ENCODE results near the gene LRRC2.
"Not testable (repeated sequence)": the region's sequence is repeated elsewhere in the genome, so short reads cannot be mapped to it uniquely, and the experiment has no call there.

The LRRC2 gene

DNA sequence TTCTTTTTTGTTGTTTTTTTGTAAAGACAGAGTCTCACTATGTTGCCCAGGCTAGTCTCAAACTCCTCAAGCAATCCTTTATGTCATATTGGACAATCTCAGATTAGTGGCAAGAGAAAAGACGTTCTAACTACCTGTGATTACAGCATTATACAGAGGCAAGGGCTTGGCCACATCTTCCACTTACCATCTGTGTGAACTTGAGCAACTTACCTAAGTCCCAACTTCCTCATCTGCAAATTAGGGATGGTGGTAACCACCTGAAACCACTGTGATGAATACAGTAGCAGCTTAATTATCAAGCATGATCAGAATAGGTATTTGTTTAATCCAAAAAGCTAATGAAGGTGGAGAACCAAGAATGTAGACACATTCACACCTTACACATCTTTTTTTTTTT is 16.1 kb downstream of the LRRC2 start:
- no peak for DNase-seq

DNA sequence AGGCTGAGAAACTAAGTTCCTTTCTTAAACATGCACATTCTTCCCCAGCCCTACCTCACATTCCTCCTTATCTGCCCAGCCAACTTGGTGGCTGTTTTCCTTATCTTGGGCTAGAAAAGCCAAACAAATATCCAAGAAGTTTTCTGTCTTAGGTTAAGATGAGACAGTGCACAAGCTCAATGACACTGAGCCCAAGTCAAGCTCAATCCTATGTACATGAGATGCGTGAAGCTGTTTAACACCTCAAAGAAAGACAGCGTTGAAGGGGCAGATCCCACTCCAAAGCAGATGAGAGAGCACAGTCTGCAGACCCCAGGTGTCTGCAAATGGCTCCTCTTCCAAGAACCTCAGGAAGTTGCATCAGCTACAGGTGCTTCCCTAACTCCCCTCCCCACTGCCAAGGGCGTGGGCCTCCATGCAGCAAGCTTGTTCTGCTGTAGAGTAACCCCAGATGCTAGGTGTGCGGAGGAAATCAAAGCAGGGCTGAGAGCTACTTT is 16.6 kb downstream of the LRRC2 start:
- no peak for DNase-seq

- not testable (repeated sequence) for DNase-seq
Measured at GRCh38 chr3:46548611-46549010, 17.5 kb downstream of the LRRC2 start.

DNA sequence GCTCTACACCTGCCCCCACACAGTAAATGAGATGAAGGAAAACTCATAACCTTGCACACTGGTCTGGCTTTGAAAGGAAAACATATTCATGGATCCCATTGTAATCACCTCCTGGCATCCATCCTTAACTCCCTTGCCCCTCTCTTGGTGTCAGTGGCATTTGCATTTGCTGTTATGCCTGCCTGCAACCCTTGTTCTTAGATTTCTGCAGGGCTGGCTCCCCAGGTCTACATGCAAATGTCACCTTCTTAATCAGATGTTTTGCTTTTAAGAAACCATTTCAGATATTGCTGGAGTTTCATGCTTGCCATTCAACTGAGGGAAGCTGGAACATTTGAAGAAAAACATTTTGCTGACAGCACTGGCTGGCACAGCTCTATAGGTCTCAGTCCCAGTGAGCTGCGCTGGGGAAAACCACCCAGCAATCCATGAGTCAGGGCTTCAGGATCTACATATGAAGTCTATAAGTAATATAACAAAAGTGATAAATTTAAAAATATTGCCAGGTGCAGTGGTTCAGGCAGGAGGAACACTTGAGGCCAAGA is 19.1 kb downstream of the LRRC2 start:
- DNase-seq: no peak

- DNase-seq: no peak
Measured at GRCh38 chr3:46545818-46546630, 20.1 kb downstream of the LRRC2 start.

DNA sequence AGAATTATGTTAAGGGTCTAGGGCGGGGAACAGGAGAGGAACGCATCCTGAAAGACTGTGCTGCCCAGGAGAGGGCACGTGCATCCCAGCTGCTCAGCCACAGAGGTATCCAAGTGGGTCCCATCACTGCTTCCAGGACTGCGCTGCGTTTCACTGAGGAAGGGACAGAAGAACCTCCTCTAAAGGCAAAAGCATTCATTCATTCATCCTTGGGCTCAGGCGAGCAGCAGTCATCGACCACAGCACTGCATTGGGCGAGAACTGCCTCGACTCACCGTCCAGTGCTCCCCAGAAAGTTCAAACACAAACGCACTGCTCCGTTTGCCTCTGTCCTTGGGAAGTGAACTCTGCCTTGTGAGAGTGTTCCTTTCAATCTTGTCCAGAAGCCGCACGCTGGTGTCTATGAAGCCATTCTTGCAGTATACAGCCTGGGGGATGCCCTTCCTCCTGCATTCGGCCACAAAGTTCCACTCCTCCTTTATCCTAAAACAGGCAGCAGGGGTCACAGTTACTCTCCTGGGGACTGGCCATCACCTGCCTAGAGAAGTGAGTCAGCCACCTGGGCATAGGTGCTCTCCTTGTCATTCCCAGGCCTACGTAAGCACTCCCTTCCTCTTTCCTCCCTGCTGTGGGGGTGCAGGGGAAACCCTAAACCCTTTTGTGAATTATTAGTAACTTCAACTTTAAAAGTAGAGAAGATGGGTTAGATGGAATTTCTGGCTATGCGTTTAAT is 21.2 kb downstream of the LRRC2 start:
- DNase-seq: no peak

DNA sequence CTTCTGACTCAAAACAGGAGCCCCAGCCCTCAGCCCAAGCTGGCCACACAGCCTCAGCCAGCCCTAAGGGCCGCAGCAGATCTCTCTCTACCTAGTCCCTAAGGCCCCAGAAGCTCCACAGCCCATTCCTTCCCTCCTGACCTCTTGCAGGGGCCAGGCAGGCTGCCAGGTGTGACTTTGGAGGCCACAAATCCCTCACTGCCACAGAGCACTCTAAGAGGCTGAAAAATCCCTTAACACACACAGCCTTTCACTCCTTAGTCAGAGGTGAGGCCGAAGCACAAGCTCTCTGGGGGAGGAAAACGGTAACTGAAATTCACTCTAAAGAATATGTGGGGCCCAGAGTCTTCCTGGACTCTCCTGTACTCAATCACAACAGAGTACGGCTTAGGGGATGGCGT is 23.3 kb downstream of the LRRC2 start:
- DNase-seq: no peak

DNA sequence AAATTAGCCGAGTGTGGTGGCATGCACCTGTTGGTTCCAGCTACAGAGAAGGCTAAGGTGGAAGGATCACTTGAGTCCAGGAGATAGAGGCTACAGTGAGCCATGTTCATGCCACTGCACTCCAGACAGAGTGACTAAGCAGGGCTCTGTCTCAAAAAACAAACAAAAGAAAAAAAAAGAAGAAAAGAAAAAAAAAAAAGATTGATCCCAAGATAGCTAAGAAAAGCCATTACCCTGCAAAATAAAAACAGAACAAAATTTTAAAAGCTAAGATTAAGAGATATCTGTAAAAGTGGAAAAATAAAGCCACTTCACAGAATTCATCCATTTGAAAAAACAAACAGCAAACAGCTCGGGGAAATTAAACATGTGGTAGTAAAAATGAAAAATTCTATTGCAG is 23.8 kb downstream of the LRRC2 start:
- DNase-seq: no peak

DNA sequence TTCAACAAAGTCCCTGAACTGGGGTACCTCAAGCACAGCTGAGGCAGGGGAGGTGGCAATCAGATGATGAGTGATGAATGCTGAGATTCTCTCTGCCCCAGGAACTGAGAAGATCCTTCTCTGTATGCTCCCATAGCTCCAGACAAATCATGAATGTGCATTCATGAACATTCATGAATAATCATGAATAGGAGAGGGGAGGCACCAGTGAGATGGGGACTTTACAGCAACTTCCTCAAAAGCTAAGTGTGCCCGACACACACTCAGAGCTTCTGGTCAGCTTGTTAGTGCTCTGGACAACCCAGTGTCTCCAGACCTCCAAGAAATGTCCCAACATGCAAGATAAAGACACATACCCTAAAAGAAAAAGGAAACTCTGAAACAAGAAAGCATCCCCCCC is 24.3 kb downstream of the LRRC2 start:
- no peak for DNase-seq

DNA sequence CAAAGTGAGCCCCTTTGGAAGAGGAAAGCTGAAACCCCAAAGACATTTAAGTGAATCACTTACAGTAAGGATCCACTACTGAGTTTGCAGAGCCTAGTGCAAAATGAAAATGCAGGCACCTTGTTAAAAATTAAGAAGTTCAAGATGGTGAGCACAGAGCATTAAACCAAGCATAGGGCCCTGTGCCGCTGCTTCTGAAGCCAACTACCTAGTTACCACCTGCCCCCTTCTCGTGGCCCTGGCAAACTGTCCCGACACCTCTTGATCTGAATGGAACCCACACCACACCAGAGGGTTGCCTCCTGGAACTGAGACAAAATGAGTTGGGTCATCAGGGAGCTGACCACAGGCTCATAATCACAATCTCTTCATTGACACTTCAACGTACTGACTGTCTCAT is 25.6 kb downstream of the LRRC2 start:
- no peak for DNase-seq

GRCh38 chr3:46539443-46540005 is 26.6 kb downstream of the LRRC2 start:
- no peak for DNase-seq

DNA sequence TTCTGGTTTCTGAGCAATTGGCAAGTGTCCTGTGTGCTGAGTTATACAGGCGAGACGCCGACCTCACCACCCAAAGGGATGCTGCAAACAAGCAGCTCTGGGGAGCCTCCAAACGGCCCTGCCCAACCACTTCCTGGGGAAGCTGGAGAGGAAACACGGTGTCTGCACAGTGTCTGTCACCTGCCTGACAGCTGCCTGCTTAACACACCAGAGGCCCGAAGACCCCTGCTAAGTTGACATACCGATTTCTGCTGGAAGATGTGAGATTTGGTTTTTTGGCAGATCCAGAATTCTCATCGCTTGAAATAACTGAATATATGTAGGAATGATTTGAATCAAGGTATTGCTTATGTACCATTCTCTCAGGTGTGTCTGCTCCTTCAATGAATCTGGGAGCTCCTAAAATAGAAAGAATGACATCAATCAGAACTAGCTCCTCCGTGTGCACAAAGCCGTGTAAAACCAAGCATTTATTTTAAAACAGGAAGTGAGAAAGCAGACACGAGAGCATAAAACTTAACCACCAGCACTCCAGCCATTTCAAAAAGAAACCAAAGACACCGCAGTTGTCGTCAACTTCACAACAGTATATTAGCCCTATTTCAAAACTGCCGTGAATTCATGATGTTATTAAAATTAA is 27.2 kb downstream of the LRRC2 start:
- DNase-seq: peak; percentile 85

- DNase-seq: not testable (repeated sequence)
Measured at GRCh38 chr3:46538425-46538802, 27.7 kb downstream of the LRRC2 start.

GRCh38 chr3:46537779-46538178 is 28.3 kb downstream of the LRRC2 start:
- no peak for DNase-seq

GRCh38 chr3:46537316-46537715 is 28.8 kb downstream of the LRRC2 start:
- DNase-seq: no peak

DNA sequence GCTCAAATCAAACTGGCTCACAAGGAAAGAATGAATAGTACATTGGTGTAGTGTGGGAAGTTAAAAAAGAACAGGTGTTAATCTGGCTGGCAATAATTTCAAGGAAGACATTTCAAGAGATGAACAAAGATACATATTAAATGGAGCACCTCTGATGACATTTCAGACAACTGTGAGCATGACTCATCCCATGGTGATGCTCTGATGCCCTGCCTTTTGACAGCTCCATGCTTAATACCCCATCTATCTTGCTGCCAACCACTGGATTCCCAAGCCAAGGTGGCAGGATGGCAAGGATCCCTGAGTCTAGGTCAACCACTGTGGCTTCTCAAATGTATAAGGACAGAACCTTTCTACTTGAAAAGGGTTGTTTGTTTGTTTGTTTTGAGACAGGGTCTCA is 29.3 kb downstream of the LRRC2 start:
- DNase-seq: no peak

GRCh38 chr3:46535746-46536145 is 30.4 kb downstream of the LRRC2 start:
- no peak for DNase-seq

- DNase-seq: no peak
Measured at GRCh38 chr3:46533091-46533490, 33.0 kb downstream of the LRRC2 start.

DNA sequence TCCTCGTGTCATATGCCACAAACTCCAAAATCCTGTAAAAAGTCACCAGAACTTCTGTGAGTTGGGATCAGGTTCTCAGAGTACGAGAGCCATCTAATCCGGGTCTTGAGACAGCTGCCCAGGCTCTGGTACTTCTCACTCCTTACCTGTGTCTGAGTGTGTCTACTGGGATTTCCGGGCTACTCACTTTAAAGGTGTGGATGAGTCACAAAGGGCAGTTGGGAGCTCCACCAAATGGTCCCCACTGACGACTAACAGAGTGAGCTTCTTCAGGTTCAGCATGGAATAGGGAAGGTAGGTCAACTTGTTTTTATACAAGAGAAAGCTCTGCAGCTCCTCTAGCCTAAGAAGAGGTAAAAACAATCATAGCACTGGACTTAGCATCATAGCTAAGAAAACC is 38.9 kb downstream of the LRRC2 start:
- no peak for DNase-seq

DNA sequence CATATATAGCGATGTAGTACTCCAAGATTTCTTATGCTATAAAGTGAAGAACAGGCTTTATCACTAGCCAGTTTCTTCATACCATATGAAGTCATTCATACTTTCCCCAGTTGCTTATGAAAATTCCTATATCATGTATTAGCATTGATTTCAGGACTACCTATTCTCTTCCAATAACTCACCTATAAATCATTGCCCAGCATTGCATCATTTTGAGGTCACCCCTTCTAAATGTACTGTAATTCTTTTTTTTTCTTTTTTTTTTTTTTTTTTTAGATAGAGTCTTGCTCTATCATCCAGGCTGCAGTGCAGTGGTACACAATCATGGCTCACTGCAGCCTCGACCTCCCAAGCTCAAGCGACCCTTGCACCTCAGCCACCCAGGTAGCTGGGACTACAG is 41.3 kb downstream of the LRRC2 start:
- DNase-seq: no peak

GRCh38 chr3:46524008-46524407 is 42.1 kb downstream of the LRRC2 start:
- no peak for DNase-seq

GRCh38 chr3:46523556-46523955 is 42.5 kb downstream of the LRRC2 start:
- DNase-seq: no peak

DNA sequence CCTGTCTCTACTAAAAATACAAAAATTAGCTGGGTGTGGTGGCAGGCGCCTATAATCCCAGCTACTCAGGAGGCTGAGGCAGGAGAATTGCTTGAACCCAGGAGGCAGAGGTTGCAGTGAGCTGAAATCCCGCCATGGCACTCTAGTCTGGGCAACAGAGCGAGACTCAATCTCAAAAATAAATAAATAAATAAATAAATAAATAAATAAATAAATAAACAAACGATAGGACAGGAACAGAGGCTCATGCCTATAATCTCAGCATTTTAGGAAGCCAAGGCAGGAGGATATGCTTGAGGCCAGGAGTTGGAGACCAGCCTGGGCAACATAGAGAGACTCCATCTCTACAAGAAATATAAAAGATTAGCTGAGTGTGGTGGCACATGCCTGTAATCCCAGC is 43.9 kb downstream of the LRRC2 start:
- DNase-seq: not testable (repeated sequence)

Data from CD4-positive, alpha-beta T cell treated with Interleukin-21 for 1 hour (primary cell).